HG03095 (cell line): Measurements from ENCODE around the gene AGRP.

Source experiments
- ATAC-seq: cut with Tn5 transposase; IDR thresholded peaks from one replicate; pipeline ENCODE4 v1.9.1; 2021; ENCODE audit warnings: moderate library complexity; ENCODE audit not compliant: unreplicated experiment

Gene AGRP

GRCh38 chr16:67463691-67464090, 19.7 kb downstream of the AGRP start:
- no peak for ATAC-seq

- no peak for ATAC-seq
Measured at GRCh38 chr16:67463059-67463458, 20.3 kb downstream of the AGRP start.

- ATAC-seq: no peak
Measured at GRCh38 chr16:67462279-67462655, 21.1 kb downstream of the AGRP start.

- ATAC-seq: no peak
Measured at GRCh38 chr16:67461600-67462278, 21.6 kb downstream of the AGRP start.

GRCh38 chr16:67460961-67461360, 22.4 kb downstream of the AGRP start:
- ATAC-seq: no peak

- no peak for ATAC-seq
Measured at GRCh38 chr16:67460168-67460567, 23.2 kb downstream of the AGRP start.

- no peak for ATAC-seq
Measured at GRCh38 chr16:67459861-67460150, 23.5 kb downstream of the AGRP start.

GRCh38 chr16:67459066-67459860, 24.1 kb downstream of the AGRP start:
- no peak for ATAC-seq

GRCh38 chr16:67458121-67458641, 25.2 kb downstream of the AGRP start:
- ATAC-seq: no peak

- ATAC-seq: no peak
Measured at GRCh38 chr16:67457611-67458010, 25.7 kb downstream of the AGRP start.

GRCh38 chr16:67456391-67457081, 26.8 kb downstream of the AGRP start:
- no peak for ATAC-seq

GRCh38 chr16:67454852-67455251, 28.5 kb downstream of the AGRP start:
- no peak for ATAC-seq

GRCh38 chr16:67454104-67454503, 29.2 kb downstream of the AGRP start:
- ATAC-seq: no peak

- ATAC-seq: no peak
Measured at GRCh38 chr16:67451704-67452435, 31.5 kb downstream of the AGRP start.

- no peak for ATAC-seq
Measured at GRCh38 chr16:67451061-67451703, 32.2 kb downstream of the AGRP start.

- no peak for ATAC-seq
Measured at GRCh38 chr16:67449739-67450138, 33.6 kb downstream of the AGRP start.

GRCh38 chr16:67449336-67449735, 34.0 kb downstream of the AGRP start:
- ATAC-seq: no peak

GRCh38 chr16:67448580-67448979, 34.8 kb downstream of the AGRP start:
- no peak for ATAC-seq

- ATAC-seq: no peak
Measured at GRCh38 chr16:67447508-67448076, 35.8 kb downstream of the AGRP start.

- ATAC-seq: no peak
Measured at GRCh38 chr16:67446968-67447507, 36.3 kb downstream of the AGRP start.
